HG03378 (cell line): ENCODE data around the gene SLC35E3.

ENCODE experiments used
- ATAC-seq: cut with Tn5 transposase; IDR thresholded peaks from one replicate; pipeline ENCODE4 v1.9.1; 2021; ENCODE audit warnings: mild to moderate bottlenecking, moderate library complexity; ENCODE audit not compliant: unreplicated experiment

The SLC35E3 gene

DNA sequence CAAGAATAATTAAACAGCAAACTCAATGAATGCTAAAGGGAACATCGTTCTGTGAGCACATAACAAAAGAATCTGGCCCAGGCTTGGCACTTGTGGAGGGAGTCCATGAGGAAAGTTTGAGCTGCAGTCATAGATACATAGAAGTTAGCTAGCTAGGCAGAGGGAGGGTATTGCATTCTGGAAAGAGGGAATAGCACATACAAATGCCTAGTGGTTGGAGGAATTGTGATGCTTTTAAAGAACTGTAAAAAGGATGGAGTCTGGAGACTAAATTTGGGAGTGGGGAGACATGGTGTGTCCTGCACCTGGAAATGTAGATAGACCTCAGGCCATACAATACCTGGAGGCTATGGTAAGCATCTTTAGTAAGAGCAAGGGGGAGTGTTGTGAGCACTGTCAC is 24.0 kb downstream of the SLC35E3 start:
- ATAC-seq, result no peak

DNA sequence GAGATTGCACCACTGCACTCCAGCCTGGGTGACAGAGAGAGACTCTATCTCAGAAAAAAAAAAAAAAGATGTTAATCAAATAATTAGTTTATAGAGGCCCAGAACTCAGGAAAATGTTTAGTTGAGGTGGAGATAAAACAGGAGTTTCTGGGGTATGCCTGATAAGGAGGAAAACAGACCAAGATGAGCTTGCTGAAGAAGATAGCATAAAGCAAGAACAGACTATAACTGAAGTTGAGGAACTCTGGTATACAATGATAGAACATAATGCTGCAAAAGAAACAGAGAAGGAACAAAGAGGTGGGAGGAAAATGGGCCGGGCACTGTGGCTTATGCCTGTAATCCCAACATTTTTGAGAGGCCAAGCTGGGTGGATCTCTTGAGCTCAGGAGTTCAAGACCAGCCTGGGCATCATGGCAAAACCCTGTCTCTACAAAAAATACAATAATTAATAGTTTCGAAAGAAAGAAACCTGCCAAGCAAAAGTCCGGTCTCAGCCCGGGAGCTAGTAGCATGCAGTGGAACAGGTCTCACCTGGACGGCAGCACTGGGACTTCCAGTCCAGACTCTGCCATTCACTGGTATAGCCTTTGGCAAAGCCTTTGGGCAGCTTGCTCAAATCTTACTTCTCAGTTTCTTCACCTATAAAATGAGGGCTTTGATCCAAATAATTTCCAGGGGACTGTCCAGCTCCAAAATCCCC is 25.4 kb downstream of the SLC35E3 start:
- no peak for ATAC-seq

DNA sequence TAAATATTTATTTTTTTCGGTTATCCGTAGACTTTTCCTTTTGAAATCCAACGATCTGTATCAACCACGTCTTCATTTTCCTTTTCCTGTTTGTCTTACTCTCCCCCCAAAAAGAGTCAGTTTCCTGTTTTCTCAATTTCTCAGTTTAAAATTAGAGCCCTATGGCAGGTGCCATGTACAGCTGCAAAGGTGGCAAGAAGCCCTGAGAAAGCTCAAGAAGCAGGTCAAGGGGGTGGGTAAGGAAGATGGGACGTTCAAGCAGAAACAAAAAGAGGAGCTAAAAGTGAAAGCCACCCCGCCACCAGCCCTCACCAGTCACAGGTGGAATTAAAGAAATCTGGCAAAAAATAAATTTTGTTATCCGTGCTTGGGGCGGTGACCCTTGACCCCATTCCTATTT is 26.7 kb downstream of the SLC35E3 start:
- ATAC-seq, result no peak

DNA sequence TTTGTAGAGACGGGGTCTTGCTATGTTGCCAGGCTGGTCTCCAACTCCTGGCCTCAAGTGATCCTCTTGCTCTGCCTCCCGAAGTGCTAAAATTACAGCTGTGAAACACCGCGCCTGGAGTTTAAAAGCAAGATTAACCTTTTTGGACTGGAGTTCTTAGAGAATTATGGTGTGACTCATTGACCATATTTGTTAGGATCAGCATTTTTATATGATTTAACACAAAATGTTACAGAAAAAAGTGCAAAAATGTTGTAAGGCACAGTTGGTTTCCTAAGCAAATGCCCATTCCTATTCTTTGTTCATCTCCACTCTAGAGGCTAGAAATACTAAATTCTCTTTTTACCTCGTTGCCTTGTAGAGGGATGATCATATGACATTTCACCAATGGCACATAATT is 27.6 kb downstream of the SLC35E3 start:
- ATAC-seq, result no peak

DNA sequence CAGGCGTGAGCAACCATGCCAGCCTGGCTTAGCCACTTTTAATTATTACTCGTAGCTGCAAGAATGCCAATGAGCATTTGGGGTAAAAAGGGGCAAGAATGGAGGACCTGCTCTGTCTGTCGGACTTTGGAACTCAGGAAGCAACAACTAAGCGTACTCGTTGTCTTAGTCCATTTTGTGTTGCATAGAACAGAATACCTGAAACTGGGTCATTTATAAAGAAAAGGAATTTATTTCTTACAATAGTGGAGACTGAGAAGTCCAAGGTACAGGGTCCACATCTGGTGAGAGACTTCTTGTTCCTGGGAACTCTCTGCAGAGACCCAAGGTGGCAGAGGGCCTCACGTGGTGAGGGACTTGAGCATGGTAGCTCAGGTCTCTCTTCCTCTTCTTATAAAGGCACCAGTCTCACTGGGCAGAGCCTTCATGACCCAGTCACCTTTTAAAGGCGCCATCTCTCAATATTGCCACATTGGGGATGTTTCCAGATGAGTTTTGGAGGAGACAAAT is 29.2 kb downstream of the SLC35E3 start:
- no peak for ATAC-seq

DNA sequence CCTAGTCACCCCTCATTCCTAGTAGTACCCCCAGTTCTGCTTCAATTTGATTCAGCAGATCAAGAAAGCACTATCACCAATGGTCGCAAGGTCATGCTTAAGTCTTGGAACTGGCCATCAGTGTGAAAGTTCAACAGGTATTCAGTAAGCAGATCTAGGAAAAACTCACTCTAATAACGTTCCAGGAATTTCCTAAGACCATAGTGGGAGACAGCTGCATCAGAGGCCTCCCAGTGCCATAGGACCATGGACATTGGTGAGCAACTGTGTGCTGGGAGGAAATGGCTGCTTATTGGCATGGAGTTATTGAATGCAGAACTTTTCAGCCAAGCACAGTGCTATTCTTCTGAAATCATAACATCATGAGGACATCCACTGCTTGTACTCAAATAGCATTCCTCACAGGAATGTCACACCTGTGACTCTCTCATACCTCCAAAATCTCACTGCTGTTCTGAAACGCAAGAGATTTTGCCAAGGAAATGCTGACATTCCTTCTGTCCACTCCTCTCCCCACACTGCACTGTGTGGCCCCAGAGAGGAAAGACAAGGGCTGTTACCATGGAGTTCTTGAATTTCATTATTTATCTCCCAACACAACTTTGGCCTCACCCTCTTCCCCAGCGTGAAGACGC is 31.1 kb downstream of the SLC35E3 start:
- no peak for ATAC-seq

DNA sequence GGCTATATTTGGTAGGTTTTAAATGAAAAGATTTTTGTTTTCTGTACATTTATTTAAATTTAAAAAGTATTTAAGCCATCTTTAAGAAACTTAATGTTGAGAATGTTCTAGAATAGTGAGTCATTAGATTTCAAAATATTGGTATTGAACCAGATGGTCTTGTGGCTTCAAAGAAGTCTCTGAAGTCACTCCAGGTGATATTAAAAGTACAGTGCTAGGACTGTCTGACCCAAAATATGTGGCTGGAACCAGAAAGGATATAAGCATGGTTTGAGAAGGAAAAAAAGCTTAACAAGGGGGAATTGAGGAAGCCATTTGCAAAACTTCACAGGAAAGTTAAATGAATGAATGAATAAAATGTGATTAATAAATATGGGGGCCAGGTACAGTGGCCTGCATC is 33.3 kb downstream of the SLC35E3 start:
- ATAC-seq, result no peak

DNA sequence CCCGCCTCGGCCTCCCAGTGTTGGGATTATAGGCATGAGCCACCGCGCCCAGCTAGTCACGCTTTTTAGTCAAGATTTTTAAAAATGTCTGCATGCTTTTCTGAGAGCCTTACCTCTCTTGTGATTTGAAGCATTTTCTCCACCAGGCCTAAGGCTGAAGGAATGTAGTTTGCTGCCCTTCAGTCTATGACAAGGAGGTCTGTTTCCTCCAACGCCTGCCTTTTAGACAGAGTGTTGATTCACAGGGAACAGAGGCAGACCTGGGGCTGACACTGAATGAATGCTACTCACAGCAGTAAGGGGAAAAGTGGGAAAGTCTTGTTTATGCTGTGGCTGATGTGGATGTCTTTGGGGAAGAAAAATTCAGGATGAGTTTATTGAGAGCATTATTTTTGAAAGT is 34.8 kb downstream of the SLC35E3 start:
- ATAC-seq, result no peak

DNA sequence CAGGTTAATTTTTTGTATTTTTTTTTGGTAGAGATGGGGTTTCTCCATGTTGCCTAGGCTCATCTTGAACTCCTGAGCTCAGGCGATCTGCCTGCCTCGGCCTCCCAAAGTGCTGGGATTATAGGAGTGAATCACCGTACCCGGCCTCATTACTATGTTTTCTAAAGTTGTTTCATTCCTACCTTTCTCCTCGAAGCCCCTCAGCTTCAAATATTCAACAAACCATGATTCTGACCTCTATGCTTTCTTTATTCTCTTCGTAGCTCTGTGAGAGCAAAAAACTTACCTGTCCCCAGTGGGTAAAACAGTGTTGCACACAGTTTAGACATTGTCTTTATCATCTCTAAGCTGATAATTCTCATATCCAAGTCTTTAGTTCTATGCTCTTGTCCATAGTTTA is 35.8 kb downstream of the SLC35E3 start:
- ATAC-seq, result no peak

DNA sequence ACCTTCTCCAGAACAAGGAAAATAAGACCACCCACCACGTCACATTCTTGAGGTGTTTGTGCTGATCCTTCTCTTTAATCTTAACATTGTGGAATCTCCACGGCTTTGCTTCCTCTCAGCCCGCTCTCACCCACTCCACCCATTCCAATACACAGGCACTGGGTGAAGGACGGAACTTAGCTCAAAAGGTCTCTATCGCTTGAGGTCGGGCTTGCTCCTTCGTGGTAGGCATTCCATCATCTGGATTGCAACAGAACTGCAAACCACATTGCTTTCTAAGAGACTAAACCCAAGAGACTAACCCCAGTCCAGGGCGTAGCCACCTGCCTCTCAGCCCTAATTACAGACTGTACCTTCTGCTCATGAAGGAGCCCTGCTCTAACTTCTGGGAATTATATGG is 38.0 kb downstream of the SLC35E3 start:
- no peak for ATAC-seq

DNA sequence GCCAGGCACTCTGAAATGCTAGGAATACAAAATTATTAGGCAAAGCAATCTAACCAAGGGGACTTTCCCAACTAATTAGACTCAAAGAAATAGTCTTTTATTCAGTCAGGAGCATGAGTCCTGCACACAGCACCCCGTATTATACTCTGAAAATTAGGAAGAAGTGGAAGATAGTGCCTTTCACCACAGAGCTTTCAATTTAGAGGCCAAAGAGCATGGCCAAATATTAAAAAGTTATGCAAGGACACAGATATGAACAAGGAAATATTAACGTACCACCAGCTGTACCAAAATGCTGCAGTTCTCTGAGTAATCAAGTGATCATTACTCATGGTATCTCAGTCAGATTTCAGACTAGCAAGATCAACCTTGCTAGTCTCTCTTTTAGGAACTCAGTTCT is 39.4 kb downstream of the SLC35E3 start:
- no peak for ATAC-seq

DNA sequence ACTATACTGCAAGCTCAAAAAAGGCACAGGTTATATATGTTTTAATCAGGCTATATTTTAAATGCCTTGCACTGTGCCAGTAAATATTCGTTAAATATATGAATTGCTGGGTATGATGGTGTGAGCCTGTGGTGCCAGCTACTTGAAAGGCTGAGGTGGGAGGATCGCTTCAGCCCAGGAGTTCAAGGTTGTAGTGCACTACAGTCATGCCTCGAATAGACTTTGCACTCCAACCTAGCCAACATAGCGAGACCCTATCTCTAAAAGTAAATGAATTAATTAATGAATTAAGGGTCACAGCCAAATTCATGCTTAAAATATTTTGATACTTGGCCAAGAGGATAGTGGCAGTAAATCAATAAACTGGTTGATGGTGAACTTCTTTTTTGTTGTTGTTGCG is 39.8 kb downstream of the SLC35E3 start:
- no peak for ATAC-seq

DNA sequence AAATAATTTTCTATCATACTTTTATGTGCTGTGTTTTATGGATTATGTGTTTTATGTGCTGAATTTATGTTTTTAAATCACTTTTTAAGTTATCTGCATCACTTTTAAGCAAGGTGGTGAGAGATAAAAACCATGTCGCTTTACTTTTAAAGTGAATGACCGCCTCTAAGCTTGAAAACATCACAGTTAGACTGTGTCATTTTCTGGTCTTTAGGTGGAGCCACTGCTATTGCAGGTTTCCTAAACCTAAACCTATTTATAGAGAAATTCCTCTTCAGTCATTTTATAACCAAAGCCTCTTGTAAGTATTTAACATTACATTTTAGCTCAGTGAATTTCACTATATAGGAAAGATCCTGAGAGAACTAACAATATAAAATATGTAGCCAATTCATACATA is 41.0 kb downstream of the SLC35E3 start:
- no peak for ATAC-seq

DNA sequence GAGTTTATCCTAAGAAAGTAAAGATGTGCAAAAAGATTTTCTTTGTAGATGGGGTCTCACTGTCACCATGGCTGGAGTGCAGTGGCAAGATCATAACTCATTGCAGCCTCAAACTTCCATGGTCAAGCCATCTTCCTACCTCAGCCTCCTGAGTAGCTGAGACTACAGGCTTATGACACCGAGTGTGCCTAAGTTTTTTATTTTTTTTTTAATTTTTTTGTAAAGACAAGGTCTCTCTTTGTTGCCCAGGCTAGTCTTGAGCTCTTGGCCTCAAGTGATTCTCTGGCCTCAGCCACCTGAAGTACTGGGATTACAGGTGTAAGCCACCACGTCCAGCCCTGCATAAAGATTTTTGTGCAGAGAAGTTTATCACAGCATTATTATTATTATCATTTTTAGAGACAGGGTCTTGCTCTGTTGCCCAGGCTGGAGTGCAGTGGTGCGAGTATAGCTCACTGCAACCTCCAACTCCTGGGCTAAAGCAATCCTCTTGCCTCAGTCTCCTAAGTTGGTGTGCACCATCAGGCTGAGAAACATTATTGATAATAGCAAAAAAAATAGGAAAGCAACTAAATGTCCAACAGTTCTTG is 42.7 kb downstream of the SLC35E3 start:
- ATAC-seq, result no peak

DNA sequence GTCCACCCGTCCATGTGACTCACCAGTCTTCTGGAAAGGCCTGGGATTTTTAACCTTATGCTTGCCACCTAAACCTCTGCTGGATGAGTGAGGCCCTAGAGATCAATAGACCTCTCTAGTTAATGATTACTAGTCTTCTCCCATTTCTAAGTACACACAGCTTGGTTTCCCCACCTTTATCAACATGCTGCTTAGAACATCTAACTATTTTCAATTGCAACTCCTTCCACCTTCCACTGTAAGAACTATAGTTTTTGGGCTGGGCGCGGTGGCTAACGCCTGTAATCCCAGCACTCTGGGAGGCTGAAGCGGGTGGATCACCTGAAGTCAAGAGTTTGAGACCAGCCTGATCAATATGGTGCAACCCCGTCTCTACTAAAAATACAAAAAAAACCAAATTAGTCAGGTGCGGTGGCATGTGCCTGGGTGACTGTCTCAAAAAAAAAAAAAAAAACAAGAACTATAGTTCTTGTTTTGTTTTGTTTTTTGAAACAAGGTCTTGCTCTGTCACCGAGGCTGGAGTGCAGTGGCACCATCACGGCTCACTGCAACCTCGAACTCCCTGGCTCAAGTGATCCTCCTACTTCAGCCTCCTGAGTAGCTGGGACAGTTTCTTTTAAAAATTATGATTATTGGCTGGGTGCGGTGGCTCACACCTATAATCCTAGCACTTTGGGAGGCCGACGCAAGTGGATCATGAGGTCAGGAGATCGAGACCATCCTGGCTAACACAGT is 43.3 kb downstream of the SLC35E3 start:
- no peak for ATAC-seq

DNA sequence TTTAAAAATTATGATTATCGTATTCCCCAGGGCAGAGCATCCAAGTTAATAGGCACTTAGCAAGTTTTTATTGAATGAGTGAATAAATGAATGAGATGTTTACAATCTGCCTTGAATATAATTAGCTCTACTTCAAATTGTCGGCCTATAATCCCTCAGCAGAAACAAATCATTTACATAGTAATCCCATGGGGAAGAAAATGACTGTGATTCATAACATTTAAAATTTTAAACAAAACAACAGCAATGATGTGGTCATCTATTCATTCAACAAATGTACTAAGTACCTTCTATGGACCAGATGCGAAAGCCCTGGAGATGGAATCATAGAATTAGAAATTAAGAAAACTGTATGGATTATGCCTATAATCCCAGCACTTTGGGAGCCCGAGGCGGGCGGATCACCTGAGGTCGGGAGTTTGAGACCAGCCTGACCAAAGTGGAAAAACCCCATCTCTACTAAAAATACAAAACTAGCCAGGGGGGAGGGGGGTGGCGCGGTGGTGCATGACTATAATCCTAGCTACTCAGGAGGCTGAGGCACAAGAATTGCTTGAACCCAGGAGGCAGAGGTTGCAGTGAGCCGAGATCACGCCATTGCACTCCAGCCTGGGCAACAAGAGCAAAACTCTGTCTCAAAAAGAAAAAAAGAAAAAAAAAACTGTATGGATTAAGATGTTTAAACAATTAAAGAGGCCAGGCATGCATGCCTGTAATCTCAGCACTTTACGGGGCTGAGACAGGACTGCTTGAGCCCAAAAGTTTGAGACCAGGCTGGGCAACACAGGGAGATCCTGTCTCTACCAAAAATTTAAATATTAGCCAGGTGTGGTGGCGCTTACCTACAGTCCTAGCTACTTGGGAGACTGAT is 44.3 kb downstream of the SLC35E3 start:
- no peak for ATAC-seq

DNA sequence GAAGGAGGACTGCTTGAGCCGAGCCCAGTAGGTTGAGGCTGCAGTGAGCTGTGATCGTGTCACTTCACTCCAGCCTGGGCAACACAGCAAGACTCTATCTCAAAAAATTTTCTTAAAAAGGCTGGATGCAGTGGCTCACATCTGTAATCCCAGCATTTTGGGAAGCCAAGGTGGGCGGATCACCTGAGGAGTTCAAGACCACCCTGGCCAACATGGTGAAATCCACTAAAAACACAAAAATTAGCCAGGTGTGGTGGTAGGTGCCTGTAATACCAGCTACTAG is 44.9 kb downstream of the SLC35E3 start:
- no peak for ATAC-seq

DNA sequence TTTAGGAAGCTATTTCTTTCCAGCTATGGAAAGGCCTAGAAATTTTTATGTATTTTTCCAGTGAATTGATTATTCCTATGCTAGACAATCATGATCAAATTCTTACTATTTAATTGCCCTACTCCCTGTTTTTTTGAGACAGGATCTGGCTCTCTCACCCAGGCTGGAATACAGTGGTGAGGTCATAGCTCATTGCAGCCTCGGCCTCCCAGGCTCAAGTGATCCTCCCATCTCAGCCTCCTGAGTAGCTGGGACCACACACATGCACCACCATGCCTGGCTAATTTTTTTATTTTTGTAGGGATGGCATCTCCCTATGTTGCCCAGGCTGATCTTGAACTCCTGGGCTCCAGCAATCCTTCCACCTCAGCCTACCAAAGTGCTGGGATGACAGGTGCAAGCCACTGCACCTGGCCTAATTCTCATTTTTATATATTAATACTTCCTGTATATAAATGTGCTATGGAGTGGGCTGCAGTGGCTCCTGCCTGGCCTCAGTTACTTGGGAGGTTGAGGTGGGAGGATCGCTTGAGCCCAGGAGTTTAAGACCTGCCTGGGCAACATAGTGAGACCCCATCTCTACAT is 46.0 kb downstream of the SLC35E3 start:
- no peak for ATAC-seq

DNA sequence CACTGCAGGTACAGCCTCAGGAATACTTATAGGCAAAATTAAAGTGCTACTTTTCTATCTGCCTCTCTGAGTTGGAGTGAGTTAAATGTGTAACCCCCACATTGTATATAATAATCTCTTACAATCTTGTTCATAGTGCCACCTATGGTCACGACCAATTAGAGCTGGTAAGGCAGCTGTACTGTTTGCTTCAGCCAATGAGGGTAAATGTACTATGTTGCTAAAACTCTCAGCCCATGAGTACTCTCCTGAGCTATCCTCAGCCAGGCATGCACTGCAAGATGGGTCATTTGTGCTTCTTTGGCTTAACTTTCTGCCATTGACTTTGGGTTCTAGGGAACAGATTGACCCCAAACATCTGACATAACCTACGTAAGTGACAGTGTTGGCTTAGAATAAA is 47.0 kb downstream of the SLC35E3 start:
- peak; percentile 96 for ATAC-seq

DNA sequence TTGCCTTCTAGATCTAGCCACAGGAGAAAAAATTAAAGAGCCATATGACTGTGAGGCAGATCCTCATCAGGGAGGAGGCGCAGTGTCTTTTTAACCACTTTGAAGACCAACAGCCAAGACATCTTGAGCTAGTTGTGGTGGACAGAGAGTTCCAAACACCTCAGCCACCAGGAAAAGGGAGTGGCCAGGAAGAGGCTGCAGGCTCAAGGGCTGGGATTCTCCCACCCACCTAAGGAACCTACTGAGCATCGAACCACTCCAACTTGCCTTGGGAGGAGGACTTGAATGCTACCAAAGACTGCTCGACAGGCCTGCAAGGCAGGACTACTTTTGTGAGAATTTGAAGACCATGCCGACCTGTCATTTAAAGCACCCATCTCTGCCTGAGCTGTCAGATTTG is 47.5 kb downstream of the SLC35E3 start:
- ATAC-seq, result no peak
